Measurements from ENCODE around the gene SLC2A1.

The SLC2A1 gene

GRCh38 chr1:42977653-42978052, 19.0 kb upstream of the SLC2A1 start:
- no peak overlapping the region for H3K4me2 ChIP-seq (ENCODE audit: low read length)
- H3K9ac ChIP-seq, result no peak overlapping the region
- H3K4me3 ChIP-seq (ENCODE audit: low read depth, low read length), result no peak overlapping the region
- no peak for TF ChIP-seq CTCF (IDR thresholded peaks at IDR 0.05)
- no peak overlapping the region for H3K27ac ChIP-seq
- H3K9me3 ChIP-seq (ENCODE audit: control insufficient read depth, low read length), result no peaks in the 10 kb centered on the region
- no peaks in the 10 kb centered on the region for H3K79me2 ChIP-seq
- no peaks in the 10 kb centered on the region for H3K27me3 ChIP-seq (ENCODE audit: control insufficient read depth, insufficient read depth, low read length)
- no peak overlapping the region for H2AFZ ChIP-seq
- no peaks in the 10 kb centered on the region for H3K36me3 ChIP-seq (ENCODE audit: control insufficient read depth, insufficient read depth, low read length)
- peaks cover 2% of the 10 kb centered on the region for H3K4me1 ChIP-seq

GRCh38 chr1:42975561-42976225, 17.0 kb upstream of the SLC2A1 start:
- no peaks in the 10 kb centered on the region for H3K27me3 ChIP-seq (ENCODE audit: control insufficient read depth, insufficient read depth, low read length)
- peaks cover 2% of the 10 kb centered on the region for H3K4me1 ChIP-seq
- no peak overlapping the region for H3K27ac ChIP-seq
- H3K79me2 ChIP-seq, result no peaks in the 10 kb centered on the region
- no peak overlapping the region for H3K4me2 ChIP-seq (ENCODE audit: low read length)
- no peak overlapping the region for H3K9ac ChIP-seq
- no peak overlapping the region for H2AFZ ChIP-seq
- no peak for TF ChIP-seq CTCF (IDR thresholded peaks at IDR 0.05)
- no peaks in the 10 kb centered on the region for H3K9me3 ChIP-seq (ENCODE audit: control insufficient read depth, low read length)
- no peaks in the 10 kb centered on the region for H3K36me3 ChIP-seq (ENCODE audit: control insufficient read depth, insufficient read depth, low read length)
- no peak overlapping the region for H3K4me3 ChIP-seq (ENCODE audit: low read depth, low read length)

- H3K4me3 ChIP-seq (ENCODE audit: low read depth, low read length), result no peak overlapping the region
- no peak overlapping the region for H3K4me2 ChIP-seq (ENCODE audit: low read length)
- no peaks in the 10 kb centered on the region for H3K79me2 ChIP-seq
- peaks cover 2% of the 10 kb centered on the region for H3K4me1 ChIP-seq
- H3K9me3 ChIP-seq (ENCODE audit: control insufficient read depth, low read length), result no peaks in the 10 kb centered on the region
- H3K27me3 ChIP-seq (ENCODE audit: control insufficient read depth, insufficient read depth, low read length), result no peaks in the 10 kb centered on the region
- H3K9ac ChIP-seq, result no peak overlapping the region
- H3K27ac ChIP-seq, result no peak overlapping the region
- no peaks in the 10 kb centered on the region for H3K36me3 ChIP-seq (ENCODE audit: control insufficient read depth, insufficient read depth, low read length)
- H2AFZ ChIP-seq, result no peak overlapping the region
- TF ChIP-seq CTCF (IDR thresholded peaks at IDR 0.05), result no peak
These were observed 16.2 kb upstream of the SLC2A1 start for GRCh38 chr1:42974767-42975437.

- TF ChIP-seq CTCF (IDR thresholded peaks at IDR 0.05), result no peak
- H3K27ac ChIP-seq, result peak overlapping the region; percentile 41
These were observed 15.1 kb upstream of the SLC2A1 start for GRCh38 chr1:42973799-42974198.

GRCh38 chr1:42973286-42973685, 14.6 kb upstream of the SLC2A1 start:
- no peaks in the 10 kb centered on the region for H3K36me3 ChIP-seq (ENCODE audit: control insufficient read depth, insufficient read depth, low read length)
- H3K9ac ChIP-seq, result no peak overlapping the region
- peak overlapping the region; percentile 41 for H3K27ac ChIP-seq
- no peaks in the 10 kb centered on the region for H3K79me2 ChIP-seq
- H3K9me3 ChIP-seq (ENCODE audit: control insufficient read depth, low read length), result no peaks in the 10 kb centered on the region
- peak overlapping the region; percentile 46 for H2AFZ ChIP-seq
- no peak overlapping the region for H3K4me2 ChIP-seq (ENCODE audit: low read length)
- peaks cover 2% of the 10 kb centered on the region for H3K4me1 ChIP-seq
- no peaks in the 10 kb centered on the region for H3K27me3 ChIP-seq (ENCODE audit: control insufficient read depth, insufficient read depth, low read length)
- no peak overlapping the region for H3K4me3 ChIP-seq (ENCODE audit: low read depth, low read length)
- no peak for TF ChIP-seq CTCF (IDR thresholded peaks at IDR 0.05)

More at GRCh38 chr1:42973799-42974198, 15.1 kb upstream of the SLC2A1 start:
- no peak overlapping the region for H3K4me2 ChIP-seq (ENCODE audit: low read length)
- H3K79me2 ChIP-seq, result no peaks in the 10 kb centered on the region
- H3K27me3 ChIP-seq (ENCODE audit: control insufficient read depth, insufficient read depth, low read length), result no peaks in the 10 kb centered on the region
- no peak overlapping the region for H2AFZ ChIP-seq
- H3K36me3 ChIP-seq (ENCODE audit: control insufficient read depth, insufficient read depth, low read length), result no peaks in the 10 kb centered on the region
- H3K9ac ChIP-seq, result no peak overlapping the region
- H3K4me3 ChIP-seq (ENCODE audit: low read depth, low read length), result no peak overlapping the region
- peaks cover 2% of the 10 kb centered on the region for H3K4me1 ChIP-seq
- no peaks in the 10 kb centered on the region for H3K9me3 ChIP-seq (ENCODE audit: control insufficient read depth, low read length)

Data from parathyroid adenoma (tissue), 2 donors.